Neutrophil (primary cell): ENCODE measurements around the gene ZBTB40.

Experiments
- H3K27ac ChIP-seq: fragments of 200-600 bp; sonication (generic); 2 replicates; pipeline ENCODE4 v1.5.1; 2016; ENCODE audit warnings: mild to moderate bottlenecking, moderate library complexity
- H3K27me3 ChIP-seq: fragments of 200-600 bp; sonication (generic); 2 replicates; pipeline ENCODE4 v1.6.0; 2016; ENCODE audit warnings: mild to moderate bottlenecking
- H3K36me3 ChIP-seq: fragments of 200-600 bp; sonication (generic); 2 replicates; pipeline ENCODE4 v1.5.1; 2017
- H3K4me1 ChIP-seq, 2 experiments: fragments of 200-600 bp in 1 of 2; sonication (generic) in 1 of 2; 1 replicate in 1 of 2; 2 replicates in 1 of 2; pipeline versions ENCODE4 v1.5.1 to v1.6.1; 2013 to 2016; ENCODE audit warnings: low read depth in 1 of 2, low read length in 1 of 2, mild to moderate bottlenecking in 1 of 2, moderate library complexity in 1 of 2; ENCODE audit not compliant: control insufficient read depth in 1 of 2, insufficient read depth in 1 of 2
- H3K4me3 ChIP-seq, 2 experiments: fragments of 200-600 bp in 1 of 2; sonication (generic) in 1 of 2; 1 replicate in 1 of 2; 2 replicates in 1 of 2; pipeline ENCODE4 v1.5.1; 2013 to 2016; ENCODE audit warnings: low read depth in 1 of 2, low read length in 1 of 2, mild to moderate bottlenecking in 1 of 2, moderate library complexity in 1 of 2
- H3K9me3 ChIP-seq: fragments of 200-600 bp; sonication (generic); 2 replicates; pipeline ENCODE4 v1.5.1; 2016
- TF ChIP-seq, protein P1 (sequence below): fragments of 200-600 bp; sonication (generic); IDR thresholded peaks from 2 replicates; pipeline ENCODE4 v1.5.1; 2016; ENCODE audit warnings: antibody characterized with exemption

The ZBTB40 gene

DNA sequence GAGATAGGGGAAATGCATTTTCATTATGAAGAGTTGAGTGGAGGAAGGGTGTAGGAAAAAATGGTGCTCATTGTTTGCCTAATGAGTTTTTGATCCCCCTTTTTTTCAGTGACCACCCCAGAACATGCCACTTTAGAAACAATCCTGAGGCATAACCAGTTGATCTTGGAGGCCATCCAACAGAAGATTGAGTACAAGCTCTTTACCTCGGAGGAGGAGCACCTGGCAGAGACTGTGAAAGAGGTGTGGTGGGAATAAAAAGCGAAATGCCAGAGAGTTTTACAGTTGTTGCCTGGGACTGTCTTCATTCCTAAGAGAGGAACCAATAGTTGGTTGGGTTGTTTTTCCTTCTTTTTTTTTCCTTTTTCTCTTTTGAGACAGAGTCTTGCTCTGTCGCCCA is 57.3 kb downstream of the ZBTB40 start:
- peaks cover 82% of the 10 kb centered on the region for H3K36me3 ChIP-seq

DNA sequence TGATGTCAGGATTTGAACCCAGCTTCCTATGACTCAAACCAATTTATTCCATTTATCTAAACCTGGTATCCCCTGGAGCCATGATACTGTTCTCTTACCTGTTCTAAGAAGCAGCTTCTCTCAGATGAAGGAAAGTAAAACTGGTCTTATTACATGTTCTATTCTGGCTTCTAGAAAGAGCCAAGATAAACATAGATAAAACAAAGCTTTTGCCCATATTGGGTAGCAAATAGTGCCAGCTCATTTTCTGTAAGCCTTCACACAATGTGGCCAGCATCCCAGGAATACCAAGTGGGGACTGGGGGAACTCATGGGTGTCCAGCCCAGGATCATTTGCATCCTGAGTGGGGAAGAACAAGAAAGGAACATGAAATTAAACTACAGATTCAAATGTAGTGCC is 58.2 kb downstream of the ZBTB40 start:
- TF ChIP-seq, protein P1, sequence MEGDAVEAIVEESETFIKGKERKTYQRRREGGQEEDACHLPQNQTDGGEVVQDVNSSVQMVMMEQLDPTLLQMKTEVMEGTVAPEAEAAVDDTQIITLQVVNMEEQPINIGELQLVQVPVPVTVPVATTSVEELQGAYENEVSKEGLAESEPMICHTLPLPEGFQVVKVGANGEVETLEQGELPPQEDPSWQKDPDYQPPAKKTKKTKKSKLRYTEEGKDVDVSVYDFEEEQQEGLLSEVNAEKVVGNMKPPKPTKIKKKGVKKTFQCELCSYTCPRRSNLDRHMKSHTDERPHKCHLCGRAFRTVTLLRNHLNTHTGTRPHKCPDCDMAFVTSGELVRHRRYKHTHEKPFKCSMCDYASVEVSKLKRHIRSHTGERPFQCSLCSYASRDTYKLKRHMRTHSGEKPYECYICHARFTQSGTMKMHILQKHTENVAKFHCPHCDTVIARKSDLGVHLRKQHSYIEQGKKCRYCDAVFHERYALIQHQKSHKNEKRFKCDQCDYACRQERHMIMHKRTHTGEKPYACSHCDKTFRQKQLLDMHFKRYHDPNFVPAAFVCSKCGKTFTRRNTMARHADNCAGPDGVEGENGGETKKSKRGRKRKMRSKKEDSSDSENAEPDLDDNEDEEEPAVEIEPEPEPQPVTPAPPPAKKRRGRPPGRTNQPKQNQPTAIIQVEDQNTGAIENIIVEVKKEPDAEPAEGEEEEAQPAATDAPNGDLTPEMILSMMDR = no peak
- Histone ChIP-seq H3K27ac (no peak overlapping the region), H3K9me3 (no peaks in the 10 kb centered on the region), H3K36me3 (peaks cover 87% of the 10 kb centered on the region), H3K27me3 (no peaks in the 10 kb centered on the region), H3K4me1 (no peaks in the 10 kb centered on the region), H3K4me3 (no peak overlapping the region)

More for the DNA sequence above, 57.3 kb downstream of the ZBTB40 start:
- Histone ChIP-seq H3K4me3 (no peak overlapping the region), H3K4me1 (no peaks in the 10 kb centered on the region), H3K27me3 (no peaks in the 10 kb centered on the region), H3K9me3 (no peaks in the 10 kb centered on the region), H3K27ac (no peak overlapping the region)
- TF ChIP-seq, protein P1 = no peak

DNA sequence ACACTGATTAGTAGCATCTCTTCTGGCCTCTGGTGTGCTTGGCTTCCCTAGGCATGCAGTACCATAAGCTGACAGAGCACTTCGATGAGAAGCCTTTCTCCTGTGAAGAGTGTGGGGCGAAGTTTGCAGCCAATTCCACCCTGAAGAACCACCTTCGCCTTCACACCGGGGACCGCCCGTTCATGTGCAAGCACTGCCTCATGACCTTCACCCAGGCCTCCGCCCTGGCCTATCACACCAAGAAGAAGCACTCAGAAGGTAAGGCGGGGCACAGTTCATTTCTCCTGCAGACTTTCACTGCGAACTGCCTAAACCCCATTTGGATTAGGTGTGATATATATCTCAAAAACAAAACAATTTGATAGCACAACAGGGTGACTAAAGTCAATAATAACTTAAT is 61.2 kb downstream of the ZBTB40 start:
- no peak overlapping the region for H3K27ac ChIP-seq

DNA sequence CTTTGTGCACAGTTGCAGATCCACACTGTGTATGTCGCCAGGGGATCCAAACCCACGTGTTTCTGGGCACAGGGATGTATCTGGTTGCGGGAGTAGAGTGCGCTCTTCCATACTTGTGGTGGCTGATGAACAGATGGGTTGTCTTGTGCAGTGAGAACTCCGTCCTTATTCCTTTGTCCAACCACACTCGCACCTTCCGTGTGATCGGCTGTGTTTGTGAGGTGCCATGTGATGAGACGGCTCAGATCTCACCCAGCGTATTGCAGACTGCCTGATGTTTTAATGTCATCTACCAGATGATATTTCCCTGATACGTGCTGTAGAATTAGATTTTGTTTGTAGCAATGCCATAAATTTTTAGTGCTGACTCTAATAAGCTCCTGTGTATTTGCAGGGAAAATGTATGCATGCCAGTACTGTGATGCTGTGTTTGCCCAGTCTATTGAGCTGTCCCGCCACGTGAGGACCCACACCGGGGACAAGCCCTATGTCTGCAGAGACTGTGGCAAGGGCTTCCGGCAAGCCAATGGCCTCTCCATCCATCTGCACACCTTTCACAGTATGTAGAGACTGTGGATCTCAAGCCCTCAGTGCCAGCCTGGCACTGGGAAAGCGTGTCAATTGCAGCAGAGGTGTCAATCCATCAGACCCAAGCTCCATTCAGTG is 65.4 kb downstream of the ZBTB40 start:
- Histone ChIP-seq H3K9me3 (no peaks in the 10 kb centered on the region), H3K36me3 (peaks cover 99% of the 10 kb centered on the region), H3K27me3 (no peaks in the 10 kb centered on the region), H3K27ac (no peak overlapping the region), H3K4me3 (no peak overlapping the region), H3K4me1 (no peaks in the 10 kb centered on the region)
- TF ChIP-seq, protein P1 = no peak

More for the DNA sequence above, 61.2 kb downstream of the ZBTB40 start:
- no peaks in the 10 kb centered on the region for H3K27me3 ChIP-seq
- H3K9me3 ChIP-seq = no peaks in the 10 kb centered on the region
- H3K36me3 ChIP-seq = peaks cover 97% of the 10 kb centered on the region
- no peaks in the 10 kb centered on the region for H3K4me1 ChIP-seq
- H3K4me3 ChIP-seq = no peak overlapping the region
- TF ChIP-seq, protein P1 = no peak

DNA sequence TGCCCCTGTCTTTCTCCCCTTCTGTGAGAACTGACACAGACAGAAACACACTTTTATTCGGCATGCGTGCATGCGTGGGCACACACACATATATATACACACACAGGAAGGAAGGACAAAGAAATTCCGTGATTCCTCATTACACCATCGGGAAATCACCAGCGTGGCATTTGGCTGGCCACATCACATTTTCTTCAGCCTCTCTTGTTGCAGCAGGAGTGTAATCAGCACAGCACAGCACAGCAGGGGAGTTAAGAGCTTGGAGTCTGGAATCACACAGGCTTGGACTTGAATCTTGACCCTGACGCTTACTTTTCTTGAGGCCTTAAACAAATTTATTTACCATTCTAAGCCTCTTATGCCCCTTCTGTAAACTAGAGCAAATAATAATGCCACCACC is 66.3 kb downstream of the ZBTB40 start:
- H3K27ac ChIP-seq = no peak overlapping the region
- H3K36me3 ChIP-seq = peaks cover 95% of the 10 kb centered on the region
- no peaks in the 10 kb centered on the region for H3K9me3 ChIP-seq
- H3K4me3 ChIP-seq = no peak overlapping the region
- no peaks in the 10 kb centered on the region for H3K27me3 ChIP-seq
- TF ChIP-seq, protein P1 = no peak
- no peaks in the 10 kb centered on the region for H3K4me1 ChIP-seq
